ENCODE measurements around the gene NAIF1.

- TF ChIP-seq POLR2A (IDR thresholded peaks at IDR 0.05) (no peak), CTCF (IDR thresholded peaks at IDR 0.05) (no peak)
Measured at GRCh38 chr9:128022886-128023285, 44.2 kb downstream of the NAIF1 start.
